Activated CD4-positive, alpha-beta memory T cell treated with anti-CD3 and anti-CD28 coated beads for 36 hours (primary cell): ENCODE results near the gene SLC35G1. TPM values are rescaled to one million over a fixed set of nuclear protein-coding genes. Genes with fewer than 3 reads are reported as not detected.
A peak's percentile ranks its signal among the peaks of the same experiment; 100 is the strongest.

Source experiments
- CTCF ChIA-PET: fragments of 350-600 bp; sonication (Branson Sonifier 250); formaldehyde crosslinking; loops from one replicate; lab custom pipeline; 2021; ENCODE audit warnings: antibody characterized with exemption, inconsistent platforms; lab: Charles Lee
- POLR2A ChIA-PET: fragments of 350-600 bp; sonication (Branson Sonifier 250); formaldehyde crosslinking; loops from one replicate; lab custom pipeline; 2021; ENCODE audit warnings: antibody characterized with exemption; lab: Charles Lee
- DNase-seq: peaks from one replicate; pipeline ENCODE4 v3.0.0-alpha.2; 2020
- H3K27ac Mint-ChIP-seq: one replicate; pipeline ENCODE4 v1.8.0; 2021; ENCODE audit warnings: mixed read lengths
- H3K27me3 Mint-ChIP-seq: one replicate; pipeline ENCODE4 v1.8.0; 2021; ENCODE audit warnings: mixed read lengths
- H3K36me3 Mint-ChIP-seq: one replicate; pipeline ENCODE4 v1.8.0; 2021; ENCODE audit warnings: mixed read lengths
- H3K4me1 Mint-ChIP-seq: one replicate; pipeline ENCODE4 v1.8.0; 2021; ENCODE audit warnings: low read depth, mixed read lengths
- H3K4me3 Mint-ChIP-seq: one replicate; pipeline ENCODE4 v1.8.0; 2021; ENCODE audit warnings: mild to moderate bottlenecking, mixed read lengths
- H3K9me3 Mint-ChIP-seq: one replicate; pipeline ENCODE4 v1.8.0; 2021; ENCODE audit warnings: mixed read lengths
- intact Hi-C: fragments of 100-400 bp; cut with micrococcal nuclease; formaldehyde crosslinking; loops from one replicate; pipeline ENCODE4 v1.15.1; 2023
- total RNA-seq, 2 experiments: library from RNA; stranded (reverse); gene quantifications; one replicate each; pipeline ENCODE4 v1.2.3, GENCODE V29; 2021

Gene SLC35G1
- total RNA-seq, 2 experiments from 2014 or later, result 2.8 to 3.0 TPM

- Mint-ChIP-seq H3K9me3 (no peaks in the 10 kb centered on the region), H3K27me3 (no peaks in the 10 kb centered on the region), H3K4me1 (peaks cover 23% of the 10 kb centered on the region), H3K4me3 (no peak overlapping the region), H3K27ac (no peak overlapping the region), H3K36me3 (peaks cover 14% of the 10 kb centered on the region)
- DNase-seq, result no peak
- ChIA-PET POLR2A (no interaction called here), CTCF (no interaction called here)
- intact Hi-C loops, result no loop called here
Measured at GRCh38 chr10:93899109-93899508, 5.3 kb downstream of the SLC35G1 start.

- no peak for DNase-seq
- no peaks in the 10 kb centered on the region for H3K9me3 Mint-ChIP-seq
- POLR2A ChIA-PET, result no interaction called here
Measured at GRCh38 chr10:93903051-93903450, 9.3 kb downstream of the SLC35G1 start.

DNA sequence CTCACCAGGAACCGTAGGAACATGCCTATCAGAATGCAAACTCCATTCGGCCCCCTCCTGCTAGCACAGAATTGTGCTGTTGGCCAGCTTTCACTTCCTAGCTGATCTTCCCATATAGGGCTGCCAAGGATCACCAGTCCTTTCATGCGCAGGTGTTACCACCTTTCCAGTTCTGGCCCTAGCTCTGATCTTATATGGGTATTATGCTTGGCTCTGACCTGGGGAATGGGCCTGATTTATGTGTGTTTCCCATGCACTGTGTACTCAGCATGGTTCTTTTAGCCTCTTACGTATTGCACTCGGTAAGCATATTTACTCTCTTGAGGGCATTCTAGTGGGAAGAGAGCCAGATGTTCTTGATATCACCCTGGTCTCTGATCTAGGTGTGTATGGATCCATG, 11.1 kb downstream of the SLC35G1 start:
- H3K27me3 Mint-ChIP-seq, result no peaks in the 10 kb centered on the region
- no peaks in the 10 kb centered on the region for H3K9me3 Mint-ChIP-seq
- H3K4me1 Mint-ChIP-seq, result peaks cover 13% of the 10 kb centered on the region
- peaks cover 16% of the 10 kb centered on the region for H3K36me3 Mint-ChIP-seq
- no peak overlapping the region for H3K27ac Mint-ChIP-seq
- no peak overlapping the region for H3K4me3 Mint-ChIP-seq
- CTCF ChIA-PET, result interaction anchor here (1.0 to 2.4 kb wide), 2 partner anchors 12 to 16 kb away, joined by 4 to 7 read pairs; no protein-coding TSS in a partner anchor
- POLR2A ChIA-PET, result interaction anchor here (0.5 to 1.1 kb wide), 2 partner anchors 12 to 313 kb away, joined by 4 read pairs; partner anchors contain the start of gene SLC35G1
- intact Hi-C loops, result no loop called here
- DNase-seq, result no peak

More at GRCh38 chr10:93903051-93903450, 9.3 kb downstream of the SLC35G1 start:
- Mint-ChIP-seq H3K4me1 (peaks cover 13% of the 10 kb centered on the region), H3K4me3 (no peak overlapping the region), H3K27ac (no peak overlapping the region), H3K27me3 (no peaks in the 10 kb centered on the region), H3K36me3 (peaks cover 14% of the 10 kb centered on the region)
- intact Hi-C loops, result no loop called here
- CTCF ChIA-PET, result no interaction called here

- H3K27ac Mint-ChIP-seq, result no peak overlapping the region
- CTCF ChIA-PET, result interaction anchor here (2.4 kb wide), 1 partner anchor 10 kb away, joined by 7 read pairs; no protein-coding TSS in a partner anchor
- H3K36me3 Mint-ChIP-seq, result peaks cover 13% of the 10 kb centered on the region
- H3K27me3 Mint-ChIP-seq, result no peaks in the 10 kb centered on the region
- H3K4me3 Mint-ChIP-seq, result no peak overlapping the region
- H3K9me3 Mint-ChIP-seq, result no peaks in the 10 kb centered on the region
- no peak for DNase-seq
- intact Hi-C loops, result no loop called here
- H3K4me1 Mint-ChIP-seq, result peaks cover 13% of the 10 kb centered on the region
- POLR2A ChIA-PET, result no interaction called here
Measured at GRCh38 chr10:93907059-93907458, 13.3 kb downstream of the SLC35G1 start.

GRCh38 chr10:93911866-93912265, 18.1 kb downstream of the SLC35G1 start:
- no peaks in the 10 kb centered on the region for H3K27me3 Mint-ChIP-seq
- intact Hi-C loops, result no loop called here
- POLR2A ChIA-PET, result no interaction called here
- no peak overlapping the region for H3K27ac Mint-ChIP-seq
- H3K9me3 Mint-ChIP-seq, result no peaks in the 10 kb centered on the region
- H3K36me3 Mint-ChIP-seq, result peaks cover 15% of the 10 kb centered on the region
- DNase-seq, result no peak
- CTCF ChIA-PET, result interaction anchor here (1.7 kb wide), 1 partner anchor 10 kb away, joined by 7 read pairs; no protein-coding TSS in a partner anchor
- no peak overlapping the region for H3K4me3 Mint-ChIP-seq
- H3K4me1 Mint-ChIP-seq, result peaks cover 5% of the 10 kb centered on the region

DNA sequence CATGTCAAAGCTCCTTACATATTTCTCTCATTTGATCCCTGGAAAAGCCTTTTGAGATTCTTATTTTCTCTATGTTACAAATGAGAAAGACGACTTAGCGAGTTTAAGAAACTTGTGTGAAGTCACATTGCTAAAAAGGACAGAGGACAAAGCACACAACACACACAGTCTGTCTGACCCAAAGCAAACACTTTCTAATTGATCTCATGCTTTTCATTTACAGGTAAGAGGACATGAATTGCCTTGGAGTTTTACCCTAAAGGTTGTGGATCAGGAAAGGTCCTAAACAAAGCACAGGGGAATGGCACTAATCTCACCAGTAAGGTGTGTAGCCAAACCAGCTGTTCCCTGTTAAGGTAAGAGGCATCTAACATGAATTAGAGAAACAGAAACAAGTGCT, 18.7 kb downstream of the SLC35G1 start:
- Mint-ChIP-seq H3K36me3 (peaks cover 11% of the 10 kb centered on the region), H3K27me3 (no peaks in the 10 kb centered on the region), H3K4me1 (peaks cover under 1% of the 10 kb centered on the region), H3K9me3 (no peaks in the 10 kb centered on the region), H3K4me3 (no peak overlapping the region), H3K27ac (no peak overlapping the region)
- CTCF ChIA-PET, result interaction anchor here (1.7 kb wide), 1 partner anchor 9 kb away, joined by 7 read pairs; no protein-coding TSS in a partner anchor
- POLR2A ChIA-PET, result no interaction called here
- DNase-seq, result no peak
- intact Hi-C loops, result no loop called here

DNA sequence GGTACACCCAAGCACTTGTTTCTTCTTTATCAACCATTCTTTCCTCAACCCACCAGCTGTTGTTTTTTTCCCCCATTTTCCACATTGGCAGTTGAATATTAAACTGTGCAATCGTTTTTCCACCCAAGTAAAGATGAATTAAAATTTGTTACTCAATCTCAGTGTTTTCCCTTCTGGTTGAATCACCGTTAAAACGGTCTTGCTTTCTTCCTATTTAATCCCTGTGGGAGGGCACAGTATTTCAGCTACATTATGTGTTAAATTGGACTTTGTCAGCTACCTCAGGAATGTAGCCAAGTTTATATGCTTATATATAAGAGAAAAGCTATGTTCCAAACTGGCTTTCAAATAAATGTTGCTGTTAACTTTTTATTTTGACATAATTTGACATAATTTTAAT, 19.9 kb downstream of the SLC35G1 start:
- peaks cover 7% of the 10 kb centered on the region for H3K36me3 Mint-ChIP-seq
- ChIA-PET CTCF (no interaction called here), POLR2A (no interaction called here)
- DNase-seq, result no peak
- H3K4me1 Mint-ChIP-seq, result no peaks in the 10 kb centered on the region
- H3K4me3 Mint-ChIP-seq, result no peak overlapping the region
- H3K27me3 Mint-ChIP-seq, result no peaks in the 10 kb centered on the region
- intact Hi-C loops, result no loop called here
- H3K9me3 Mint-ChIP-seq, result no peaks in the 10 kb centered on the region
- H3K27ac Mint-ChIP-seq, result no peak overlapping the region

DNA sequence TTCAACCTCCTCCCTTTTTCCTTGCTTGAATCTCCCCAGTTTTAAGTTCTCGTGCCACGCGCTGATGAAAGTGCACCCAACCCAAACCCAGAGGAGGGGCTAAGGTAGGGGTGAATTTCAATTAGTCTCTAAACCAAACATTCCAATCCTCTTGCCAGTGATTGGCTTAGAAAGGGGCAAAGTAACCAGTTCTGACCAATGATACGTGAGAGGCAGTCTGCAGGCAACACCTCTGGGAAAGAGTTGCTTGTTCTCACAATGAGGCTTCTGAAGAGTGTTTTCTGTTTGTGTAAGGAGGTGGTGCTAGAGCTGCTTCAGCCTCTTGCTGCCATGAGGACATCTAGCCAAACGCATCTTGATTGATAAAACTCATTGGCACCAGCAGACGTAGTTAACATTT, 21.8 kb downstream of the SLC35G1 start:
- ChIA-PET POLR2A (no interaction called here), CTCF (no interaction called here)
- Mint-ChIP-seq H3K36me3 (peaks cover 2% of the 10 kb centered on the region), H3K27ac (no peak overlapping the region), H3K27me3 (no peaks in the 10 kb centered on the region), H3K9me3 (no peaks in the 10 kb centered on the region), H3K4me3 (no peak overlapping the region), H3K4me1 (no peaks in the 10 kb centered on the region)
- intact Hi-C loops, result no loop called here
- no peak for DNase-seq

- no peak overlapping the region for H3K4me3 Mint-ChIP-seq
- intact Hi-C loops, result loop anchor here (1.0 kb wide), 1 partner anchor 404 kb away; no protein-coding TSS in a partner anchor
- H3K27ac Mint-ChIP-seq, result no peak overlapping the region
- ChIA-PET CTCF (interaction anchor here (0.6 to 1.6 kb wide), 10 partner anchors 10 to 564 kb away, joined by 3 to 12 read pairs (median 4); no protein-coding TSS in a partner anchor), POLR2A (no interaction called here)
- no peaks in the 10 kb centered on the region for H3K9me3 Mint-ChIP-seq
- no peaks in the 10 kb centered on the region for H3K4me1 Mint-ChIP-seq
- H3K27me3 Mint-ChIP-seq, result no peaks in the 10 kb centered on the region
- H3K36me3 Mint-ChIP-seq, result peaks cover 2% of the 10 kb centered on the region
- DNase-seq, result no peak
Measured at GRCh38 chr10:93916257-93917063, 22.7 kb downstream of the SLC35G1 start.

GRCh38 chr10:93917064-93917391, 23.2 kb downstream of the SLC35G1 start:
- intact Hi-C loops, result no loop called here
- Mint-ChIP-seq H3K4me3 (no peak overlapping the region), H3K36me3 (peaks cover 2% of the 10 kb centered on the region), H3K27ac (no peak overlapping the region), H3K27me3 (no peaks in the 10 kb centered on the region), H3K4me1 (no peaks in the 10 kb centered on the region), H3K9me3 (no peaks in the 10 kb centered on the region)
- ChIA-PET CTCF (interaction anchor here (0.7 to 1.6 kb wide), 8 partner anchors 11 to 529 kb away, joined by 3 to 12 read pairs (median 4); no protein-coding TSS in a partner anchor), POLR2A (no interaction called here)
- DNase-seq, result no peak

DNA sequence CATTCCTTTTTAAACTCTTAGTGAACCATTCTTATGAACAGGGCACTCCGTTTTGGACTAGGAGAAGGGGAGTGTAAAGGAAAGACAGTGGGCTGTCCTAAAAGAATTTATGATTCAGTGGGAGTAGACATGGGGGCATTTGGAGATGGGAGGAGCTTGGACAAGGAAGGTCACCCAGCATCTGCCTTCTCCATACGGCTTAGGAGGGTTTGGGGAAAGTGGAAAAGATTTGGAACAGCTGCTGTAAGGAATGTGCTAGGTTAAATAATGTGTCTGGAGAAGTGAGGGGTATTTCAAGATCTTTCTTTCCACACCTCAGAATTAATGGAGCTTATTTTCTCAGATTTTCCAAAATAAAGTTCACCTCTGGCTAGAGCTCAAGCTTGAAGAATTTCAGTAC, 24.0 kb downstream of the SLC35G1 start:
- H3K27ac Mint-ChIP-seq, result no peak overlapping the region
- intact Hi-C loops, result no loop called here

GRCh38 chr10:93921338-93921737, 27.6 kb downstream of the SLC35G1 start:
- Mint-ChIP-seq H3K36me3 (peaks cover 3% of the 10 kb centered on the region), H3K27me3 (no peaks in the 10 kb centered on the region), H3K4me1 (no peaks in the 10 kb centered on the region), H3K4me3 (no peak overlapping the region), H3K9me3 (no peaks in the 10 kb centered on the region), H3K27ac (no peak overlapping the region)
- POLR2A ChIA-PET, result no interaction called here
- intact Hi-C loops, result loop anchor here (10.0 kb wide), 1 partner anchor 107 kb away; no protein-coding TSS in a partner anchor
- CTCF ChIA-PET, result interaction anchor here (0.6 to 1.2 kb wide), 5 partner anchors 9 to 989 kb away, joined by 3 to 7 read pairs (median 3); partner anchors contain the start of gene SLC35G1
- DNase-seq, result peak; percentile 36

More for the DNA sequence above, 24.0 kb downstream of the SLC35G1 start:
- peaks cover 2% of the 10 kb centered on the region for H3K36me3 Mint-ChIP-seq
- POLR2A ChIA-PET, result no interaction called here
- H3K4me3 Mint-ChIP-seq, result no peak overlapping the region
- CTCF ChIA-PET, result interaction anchor here (1.2 to 1.6 kb wide), 2 partner anchors 90 to 402 kb away, joined by 3 to 12 read pairs; no protein-coding TSS in a partner anchor
- H3K27me3 Mint-ChIP-seq, result no peaks in the 10 kb centered on the region
- H3K4me1 Mint-ChIP-seq, result no peaks in the 10 kb centered on the region
- no peaks in the 10 kb centered on the region for H3K9me3 Mint-ChIP-seq
- DNase-seq, result no peak
